ENCODE data around the gene PTP4A1. TPM values are rescaled to one million over a fixed set of nuclear protein-coding genes. Genes with fewer than 3 reads are reported as not detected.

Gene PTP4A1
- polyA plus RNA-seq, 1 donor (not counting 4 experiments of a cell fraction or from before 2014, with no cell fraction given) = 65.7 TPM

GRCh38 chr6:63581355-63582013, 9.2 kb downstream of the PTP4A1 start:
- TF ChIP-seq EZH2 (IDR thresholded peaks at IDR 0.05; ENCODE audit: low read length) (no peak), CTCF (optimal IDR thresholded peaks at IDR 0.05 in 1 of 3, IDR thresholded peaks at IDR 0.05 in 1 of 3, conservative IDR thresholded peaks at IDR 0.05 in 1 of 3; ENCODE audit: extremely low read depth in 1 of 3, insufficient read depth in 2 of 3, low read length in 3 of 3) (no peak)
- Histone ChIP-seq H2AFZ (ENCODE audit: control insufficient read depth, low read length) (no peak overlapping the region), H3K4me3 (ENCODE audit: control insufficient read depth in 2 of 3, extremely low read depth in 1 of 3, insufficient read depth in 2 of 3, low read depth in 1 of 3, low read length in 3 of 3) (no peak overlapping the region), H3K9me1 (ENCODE audit: control insufficient read depth, extremely low read depth, insufficient read depth, low read length) (no peaks in the 10 kb centered on the region), H3K4me2 (ENCODE audit: control insufficient read depth, extremely low read depth, insufficient read depth, low read depth, low read length) (no peak overlapping the region), H3K9me3 (ENCODE audit: control insufficient read depth, low read depth, low read length) (no peaks in the 10 kb centered on the region), H3K27me3 (ENCODE audit: control insufficient read depth, extremely low read depth, insufficient read depth, low read length) (no peaks in the 10 kb centered on the region), H4K20me1 (ENCODE audit: control insufficient read depth, extremely low read depth, insufficient read depth, low read length) (peaks cover 10% of the 10 kb centered on the region), H3K27ac (ENCODE audit: control insufficient read depth, insufficient read depth, low read length) (no peak overlapping the region), H3K4me1 (ENCODE audit: control insufficient read depth, extremely low read depth, insufficient read depth, low read length) (no peaks in the 10 kb centered on the region), H3K36me3 (ENCODE audit: control insufficient read depth in 2 of 2, extremely low read depth in 1 of 2, insufficient read depth in 2 of 2, low read length in 2 of 2) (peaks cover 10 to 22% of the 10 kb centered on the region in 2 experiments), H3K9ac (ENCODE audit: control insufficient read depth, extremely low read depth, insufficient read depth, low read length) (no peak overlapping the region), H3K79me2 (ENCODE audit: control insufficient read depth, insufficient read depth, low read length) (peaks cover 14% of the 10 kb centered on the region)
- DNase-seq (ENCODE audit: low read depth, low spot score) = no peak
- dilution Hi-C loops (cut with MboI; ENCODE audit: extremely low pct_ligation_motif_present, low sequenced_read_pairs) = no loop called here
- FAIRE-seq = no peak

- Histone ChIP-seq H3K4me3 (ENCODE audit: control insufficient read depth in 2 of 3, extremely low read depth in 1 of 3, insufficient read depth in 2 of 3, low read depth in 1 of 3, low read length in 3 of 3) (no peak overlapping the region), H2AFZ (ENCODE audit: control insufficient read depth, low read length) (no peak overlapping the region), H4K20me1 (ENCODE audit: control insufficient read depth, extremely low read depth, insufficient read depth, low read length) (peaks cover 2% of the 10 kb centered on the region), H3K9me1 (ENCODE audit: control insufficient read depth, extremely low read depth, insufficient read depth, low read length) (no peaks in the 10 kb centered on the region), H3K4me2 (ENCODE audit: control insufficient read depth, extremely low read depth, insufficient read depth, low read depth, low read length) (no peak overlapping the region), H3K79me2 (ENCODE audit: control insufficient read depth, insufficient read depth, low read length) (peaks cover 3% of the 10 kb centered on the region), H3K27ac (ENCODE audit: control insufficient read depth, insufficient read depth, low read length) (no peak overlapping the region), H3K36me3 (ENCODE audit: control insufficient read depth in 2 of 2, extremely low read depth in 1 of 2, insufficient read depth in 2 of 2, low read length in 2 of 2) (peaks cover 10 to 13% of the 10 kb centered on the region in 2 experiments), H3K9ac (ENCODE audit: control insufficient read depth, extremely low read depth, insufficient read depth, low read length) (no peak overlapping the region), H3K9me3 (ENCODE audit: control insufficient read depth, low read depth, low read length) (no peaks in the 10 kb centered on the region), H3K27me3 (ENCODE audit: control insufficient read depth, extremely low read depth, insufficient read depth, low read length) (no peaks in the 10 kb centered on the region), H3K4me1 (ENCODE audit: control insufficient read depth, extremely low read depth, insufficient read depth, low read length) (no peaks in the 10 kb centered on the region)
- DNase-seq (ENCODE audit: low read depth, low spot score) = no peak
- dilution Hi-C loops (cut with MboI; ENCODE audit: extremely low pct_ligation_motif_present, low sequenced_read_pairs) = no loop called here
- TF ChIP-seq CTCF (optimal IDR thresholded peaks at IDR 0.05 in 1 of 3, IDR thresholded peaks at IDR 0.05 in 1 of 3, conservative IDR thresholded peaks at IDR 0.05 in 1 of 3; ENCODE audit: extremely low read depth in 1 of 3, insufficient read depth in 2 of 3, low read length in 3 of 3) (no peak), EZH2 (IDR thresholded peaks at IDR 0.05; ENCODE audit: low read length) (no peak)
- FAIRE-seq = no peak
Measured at GRCh38 chr6:63582579-63583231, 10.4 kb downstream of the PTP4A1 start.

All from keratinocyte (primary cell).